DMS 273 (cell line): ENCODE data around the gene ACAD10.
A peak's percentile ranks its signal among the peaks of the same experiment; 100 is the strongest.
"Not testable (repeated sequence)": the region's sequence is repeated elsewhere in the genome, so short reads cannot be mapped to it uniquely, and the experiment has no call there.

Source experiments
- DNase-seq: peaks from one replicate; lab custom pipeline; 2025; ENCODE audit not compliant: unreplicated experiment; lab: John Stamatoyannopoulos, UW

Gene ACAD10

DNA sequence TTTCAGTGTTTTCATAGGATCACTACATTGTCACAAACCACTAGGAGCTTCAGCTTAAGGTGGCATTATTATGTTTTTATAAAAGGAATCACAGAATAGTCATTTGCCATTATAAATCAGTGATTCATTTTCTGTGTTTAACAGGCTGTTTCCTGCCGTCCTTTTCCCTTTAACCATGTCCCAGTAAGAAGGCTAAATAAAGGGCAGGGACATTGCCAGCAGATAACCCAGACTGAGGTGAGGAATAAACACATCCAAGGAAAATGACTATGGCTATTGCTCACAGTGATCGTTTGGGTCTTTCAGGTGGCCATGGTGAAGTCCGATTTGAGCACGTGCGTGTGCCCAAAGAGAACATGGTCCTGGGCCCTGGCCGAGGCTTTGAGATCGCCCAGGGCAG is 63.0 kb downstream of the ACAD10 start:
- no peak for DNase-seq

DNA sequence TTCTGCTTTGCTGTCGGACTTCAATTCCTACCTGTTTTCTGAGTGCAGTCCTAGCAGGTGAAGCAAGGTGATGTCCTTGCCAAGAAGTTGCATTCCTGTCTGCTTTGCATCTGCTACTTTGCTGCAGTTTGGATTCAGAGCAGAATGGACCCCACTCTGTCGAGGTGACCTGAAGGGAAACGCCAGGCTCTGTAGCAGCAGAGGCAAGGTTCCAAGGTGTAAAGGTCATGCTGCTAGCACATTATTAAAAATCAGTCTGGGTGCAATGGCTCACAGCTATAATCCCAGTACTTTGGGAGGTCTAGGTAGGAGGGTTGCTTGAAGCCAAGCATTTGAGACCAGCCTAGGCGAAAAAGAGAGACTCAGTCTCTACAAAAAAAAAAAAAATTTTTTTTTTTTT is 63.5 kb downstream of the ACAD10 start:
- DNase-seq, result no peak

DNA sequence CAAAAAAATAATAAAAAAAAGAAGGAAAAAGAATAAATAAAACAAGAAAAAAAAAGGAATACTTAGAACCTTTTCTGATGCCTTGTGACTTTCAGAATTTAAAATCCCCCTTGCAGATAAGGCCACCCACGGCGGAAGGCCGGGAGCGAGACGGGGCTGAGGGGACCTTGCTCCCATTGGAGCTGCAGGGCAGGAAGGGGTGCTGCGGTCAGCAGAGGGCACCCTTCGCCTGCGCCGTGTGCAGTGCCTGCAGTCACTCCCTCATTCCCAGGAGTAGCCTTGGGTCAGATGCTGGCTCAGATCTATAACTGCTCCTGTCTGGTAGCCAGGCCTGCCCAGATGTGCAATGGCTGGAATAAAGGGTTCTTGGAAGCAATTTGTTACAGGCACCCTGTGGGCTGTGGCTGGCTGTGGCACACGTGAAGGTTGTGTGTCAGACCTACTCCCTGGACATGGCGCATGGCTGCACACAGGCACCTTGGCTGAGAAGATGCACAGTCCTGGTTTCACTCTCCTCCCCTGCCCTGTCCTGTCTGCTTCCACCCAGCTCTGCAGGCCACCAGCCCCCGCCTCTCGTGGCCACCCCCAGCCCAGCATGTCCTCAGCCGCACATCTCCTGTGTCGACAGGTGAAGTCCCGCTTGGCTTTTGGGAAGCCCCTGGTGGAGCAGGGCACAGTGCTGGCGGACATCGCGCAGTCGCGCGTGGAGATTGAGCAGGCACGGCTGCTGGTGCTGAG is 67.5 kb downstream of the ACAD10 start:
- DNase-seq, result peak; percentile 49

DNA sequence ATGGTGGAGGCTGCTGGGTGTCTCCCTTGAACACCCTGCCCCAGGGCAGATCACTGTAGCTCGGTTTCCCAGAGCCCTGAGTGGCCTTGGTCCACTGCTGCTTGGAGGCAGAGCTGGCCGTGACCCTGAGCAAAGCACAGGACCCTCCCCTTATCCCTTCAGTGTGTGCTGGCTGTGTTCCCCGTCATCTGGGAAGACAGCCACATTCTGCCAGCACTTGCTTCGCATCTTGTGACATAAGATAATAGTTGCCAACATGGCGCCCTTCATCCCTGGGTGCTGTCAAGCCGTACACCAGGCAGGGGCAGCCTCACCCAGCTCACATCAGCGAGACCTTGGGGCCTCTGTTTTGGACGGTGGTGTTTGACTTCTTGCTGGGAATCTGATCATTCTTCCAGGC is 68.8 kb downstream of the ACAD10 start:
- DNase-seq, result no peak

DNA sequence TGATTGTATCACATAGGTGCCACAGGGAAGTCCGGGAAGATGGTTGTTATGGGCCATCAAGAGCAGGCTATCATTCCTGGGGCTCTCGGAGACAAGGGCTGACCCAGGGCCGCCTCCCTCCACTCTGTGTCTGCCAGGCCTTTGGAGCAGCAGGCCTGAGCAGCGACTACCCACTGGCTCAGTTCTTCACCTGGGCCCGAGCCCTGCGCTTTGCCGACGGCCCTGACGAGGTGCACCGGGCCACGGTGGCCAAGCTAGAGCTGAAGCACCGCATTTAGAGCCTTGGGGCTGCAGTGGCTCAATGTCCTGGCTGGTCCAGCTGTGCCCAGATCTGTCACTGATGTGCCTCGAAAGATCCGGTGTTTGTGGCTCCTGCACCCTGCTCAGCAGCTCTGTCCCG is 70.3 kb downstream of the ACAD10 start:
- DNase-seq, result no peak

DNA sequence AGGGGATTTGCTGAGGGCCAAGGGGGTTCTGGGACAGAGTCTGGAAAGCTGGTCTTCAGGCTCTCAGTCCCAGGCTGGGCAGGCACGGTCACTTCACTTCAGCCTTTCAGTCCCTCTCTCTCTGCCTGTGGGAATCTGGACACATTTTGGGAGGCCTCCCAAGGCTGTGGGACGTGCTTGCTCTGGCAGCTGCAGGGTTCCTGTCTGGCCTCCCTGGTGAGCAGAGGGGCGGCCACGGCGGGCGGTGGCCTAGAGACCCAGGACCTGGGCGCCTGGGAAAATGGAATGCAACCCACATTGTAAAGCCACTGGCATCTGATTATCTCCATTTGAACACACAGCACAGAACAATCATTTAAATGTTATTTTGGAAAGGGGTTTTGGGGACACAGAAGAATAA is 70.8 kb downstream of the ACAD10 start:
- no peak for DNase-seq

DNA sequence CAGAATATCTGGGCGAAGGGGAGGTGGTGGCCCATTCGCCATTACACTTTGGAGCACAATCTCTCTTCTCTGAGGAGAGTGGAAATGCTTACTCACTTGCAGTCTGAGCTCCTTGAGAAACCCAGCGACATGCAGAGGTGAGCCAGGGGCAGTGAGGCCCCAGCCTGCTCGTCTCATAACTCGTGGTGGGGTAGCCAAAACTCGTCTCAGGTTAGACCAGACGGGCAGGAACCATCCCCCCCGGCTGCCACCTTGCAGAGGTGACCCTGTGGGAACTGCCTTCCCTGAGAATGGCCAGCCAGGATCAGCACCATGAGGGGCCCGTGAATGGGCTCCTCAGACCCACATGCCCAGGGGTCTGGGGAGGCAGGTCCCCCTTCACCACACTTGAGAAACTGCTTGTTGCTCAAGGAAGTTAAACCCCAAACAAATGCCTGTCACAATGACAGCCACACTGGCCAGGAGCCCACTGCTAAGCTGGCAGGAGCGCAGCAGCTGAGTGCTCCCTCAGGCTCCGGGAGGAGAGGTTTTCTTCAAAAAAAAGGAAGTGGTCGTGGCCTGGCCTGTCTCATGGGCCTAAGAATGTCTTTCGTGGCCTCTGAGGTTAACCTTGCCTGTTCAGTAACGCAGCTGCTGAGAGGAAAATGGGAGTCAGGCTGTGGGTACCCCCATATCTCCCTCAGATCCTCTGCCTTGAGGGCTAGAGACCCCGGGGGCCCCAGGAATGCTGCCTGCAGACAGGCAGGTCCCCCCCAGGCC is 71.7 kb downstream of the ACAD10 start:
- no peak for DNase-seq

DNA sequence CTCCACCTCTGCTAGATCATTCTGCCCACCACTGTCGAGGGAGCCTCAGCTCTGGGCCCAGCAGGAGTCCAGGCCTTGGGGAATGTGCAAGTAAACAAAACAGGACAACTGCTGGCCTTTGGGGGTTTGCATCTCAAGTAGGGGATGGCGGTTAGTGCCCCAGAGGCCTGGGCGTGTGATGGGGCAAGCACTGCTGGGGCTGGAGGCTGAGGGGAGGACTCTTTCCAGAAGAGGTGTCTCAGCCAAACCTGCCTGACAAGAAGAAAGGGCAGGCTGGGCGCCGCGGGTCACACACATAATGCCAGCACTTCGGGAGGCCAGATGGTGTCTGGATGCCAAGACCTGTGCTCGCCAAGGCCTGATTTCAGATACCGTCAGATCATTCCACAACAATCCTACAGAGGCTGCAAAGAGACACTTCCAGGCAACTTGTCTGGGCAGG is 72.3 kb downstream of the ACAD10 start:
- peak; percentile 70 for DNase-seq

DNA sequence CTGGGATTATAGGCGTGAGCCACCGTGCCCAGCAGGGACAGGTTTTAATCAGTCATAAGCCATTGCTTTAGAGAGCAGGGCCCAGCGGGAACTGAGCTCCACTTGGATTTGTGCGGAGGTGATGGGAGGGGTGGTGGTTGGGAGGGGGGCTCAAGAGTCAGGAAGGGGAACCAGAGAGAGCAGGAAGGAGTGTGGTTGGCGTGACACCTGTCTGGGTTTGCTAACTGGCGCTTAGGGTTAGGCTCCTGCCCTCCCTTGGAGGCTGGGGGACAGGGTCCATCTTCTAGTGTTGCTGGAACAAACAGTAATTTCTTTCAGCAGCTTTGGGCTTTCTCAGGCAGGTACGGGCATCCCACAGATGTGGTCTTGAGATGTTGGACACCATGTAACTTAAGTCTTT is 73.4 kb downstream of the ACAD10 start:
- no peak for DNase-seq

DNA sequence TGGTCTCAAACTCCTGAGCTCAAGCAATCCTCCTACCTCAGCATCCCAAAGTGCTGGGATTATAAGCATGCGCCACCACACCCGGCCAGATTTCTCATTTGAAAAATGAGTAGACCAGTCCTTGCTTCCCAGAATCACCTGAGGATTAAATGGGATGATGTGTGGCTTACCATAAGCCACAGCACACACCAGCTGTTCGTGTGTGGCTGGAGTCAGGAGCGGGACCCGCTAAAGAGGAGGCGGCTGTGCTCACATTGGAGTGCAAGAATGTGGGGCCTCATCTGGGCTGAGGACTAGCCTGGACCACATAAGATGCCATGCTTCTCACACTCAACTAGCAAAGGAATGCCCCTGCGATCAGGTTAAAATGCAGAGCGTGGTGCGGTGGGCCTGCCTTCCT is 74.1 kb downstream of the ACAD10 start:
- DNase-seq, result peak; percentile 14

DNA sequence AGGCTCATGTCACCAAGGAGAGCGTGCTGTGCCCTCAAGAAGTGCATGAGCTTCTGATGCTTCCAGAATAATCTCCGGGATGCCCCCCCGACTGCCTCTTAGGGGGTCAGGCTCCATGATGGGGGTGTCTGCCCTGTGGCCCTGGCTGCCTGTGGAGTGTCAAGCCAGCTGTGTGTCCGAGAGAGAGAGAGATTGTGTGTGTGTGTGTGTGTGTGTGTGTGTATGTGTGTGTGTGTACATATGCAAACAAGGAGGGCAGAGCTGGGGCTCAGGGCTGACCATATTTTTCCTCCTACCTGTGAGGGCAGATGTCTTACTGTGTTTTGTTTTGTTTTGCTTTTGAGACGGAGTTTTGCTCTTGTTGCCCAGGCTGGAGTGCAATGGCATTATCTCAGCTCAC is 75.2 kb downstream of the ACAD10 start:
- no peak for DNase-seq

DNA sequence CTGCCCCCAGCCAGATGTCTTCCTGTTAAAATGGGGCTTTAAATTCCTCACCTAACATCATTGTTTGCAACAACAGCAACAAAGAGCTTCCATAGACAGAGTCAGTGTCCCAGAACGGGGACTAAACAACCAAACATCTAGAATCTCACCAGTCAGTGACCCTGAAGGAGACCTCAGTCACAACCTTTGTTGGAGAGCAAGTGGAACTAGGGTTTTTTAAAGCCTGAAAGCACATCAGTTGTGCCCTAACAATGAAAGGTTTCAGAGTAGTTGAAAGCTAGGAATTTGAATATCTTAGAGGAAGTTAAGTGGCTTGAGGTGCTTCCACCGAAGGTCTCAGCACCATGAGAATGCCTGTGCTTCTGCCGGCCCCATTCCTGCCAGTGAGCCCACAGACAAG is 75.9 kb downstream of the ACAD10 start:
- DNase-seq, result no peak

DNA sequence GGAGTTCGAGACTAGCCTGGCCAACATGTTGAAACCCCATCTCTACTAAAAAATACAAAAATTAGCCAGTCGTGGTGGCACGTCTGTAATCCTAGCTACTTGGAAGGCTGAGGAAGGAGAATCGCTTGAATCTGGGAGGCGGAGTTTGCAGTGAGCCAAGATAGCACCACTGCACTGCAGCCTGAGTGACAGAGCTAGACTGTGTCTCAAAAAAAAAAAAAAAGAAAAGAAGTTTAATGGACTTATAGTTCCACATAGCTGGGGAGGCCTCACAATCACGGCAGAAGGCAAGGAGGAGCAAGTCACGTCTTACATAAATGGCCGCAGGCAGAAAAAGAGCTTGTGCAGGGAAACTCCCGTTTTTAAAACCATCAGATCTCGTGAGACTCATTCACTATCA is 77.7 kb downstream of the ACAD10 start:
- not testable (repeated sequence) for DNase-seq

DNA sequence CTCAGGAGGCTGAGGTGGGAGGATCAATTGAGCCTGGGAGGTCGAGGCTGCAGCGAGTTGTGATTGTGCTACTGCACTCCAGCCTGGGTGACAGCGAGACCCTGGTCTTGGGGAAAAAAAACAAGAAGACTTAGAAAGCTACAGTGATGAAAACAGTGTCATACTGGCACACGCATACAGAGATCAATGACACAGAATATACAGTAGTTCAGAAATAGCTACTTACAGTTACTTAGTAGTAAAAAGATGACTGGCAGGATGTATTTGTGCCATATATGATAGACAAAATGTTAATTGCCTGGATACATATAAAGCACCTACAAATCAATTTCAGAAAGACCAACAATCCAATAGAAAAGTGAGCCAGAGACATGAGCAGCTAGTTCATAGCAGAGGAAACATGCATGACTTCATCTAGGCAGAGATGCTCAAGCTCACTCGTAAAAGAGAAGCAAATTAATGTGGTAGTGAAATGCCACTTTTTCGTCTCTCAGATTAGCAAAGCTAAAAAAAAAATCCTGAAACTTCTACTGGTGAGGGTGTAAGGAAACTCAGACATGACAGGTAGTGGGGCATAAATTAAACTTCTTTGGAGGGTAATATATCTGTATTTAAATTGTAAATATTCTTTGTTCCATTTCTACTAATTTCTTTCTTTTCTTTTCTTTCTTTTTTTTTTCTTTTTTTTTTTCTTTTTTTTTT is 78.4 kb downstream of the ACAD10 start:
- no peak for DNase-seq

DNA sequence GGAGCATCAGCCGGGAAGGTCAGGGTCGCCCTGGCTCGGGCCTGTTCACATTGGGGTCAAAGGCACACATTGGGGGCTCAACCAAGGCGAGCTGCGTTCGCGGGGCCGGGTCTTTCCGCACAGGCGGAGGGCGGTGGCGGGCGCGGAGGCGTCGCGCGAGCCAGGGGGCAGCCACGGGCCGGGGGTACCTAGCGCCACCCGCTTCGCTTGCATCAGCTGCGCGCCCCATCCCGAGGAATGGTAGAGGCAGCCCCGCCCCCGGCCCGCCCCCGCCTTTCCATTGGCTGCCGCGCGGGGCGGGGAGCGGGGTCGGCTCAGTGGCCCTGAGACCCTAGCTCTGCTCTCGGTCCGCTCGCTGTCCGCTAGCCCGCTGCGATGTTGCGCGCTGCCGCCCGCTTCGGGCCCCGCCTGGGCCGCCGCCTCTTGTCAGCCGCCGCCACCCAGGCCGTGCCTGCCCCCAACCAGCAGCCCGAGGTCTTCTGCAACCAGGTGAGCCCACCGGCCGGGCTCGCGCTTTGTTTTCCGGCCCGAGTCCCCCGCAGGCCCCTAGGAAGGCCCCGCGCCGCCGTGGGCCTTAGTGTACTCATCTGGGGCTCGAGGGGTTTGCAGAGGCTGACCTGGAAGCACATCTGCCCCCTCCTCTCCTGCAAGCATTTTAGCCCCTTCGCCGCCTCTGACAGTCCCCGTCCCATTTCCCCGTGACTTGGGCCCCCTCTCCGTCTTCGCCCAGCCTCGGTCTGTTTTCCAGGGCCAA is 80.9 kb downstream of the ACAD10 start, which contains the start of gene ALDH2:
Gene ALDH2 (plus strand): TSS at position 326 of the 754 bp plus-strand sequence. CDS start 50 bp downstream, at position 376.
- peak; percentile 69 for DNase-seq

DNA sequence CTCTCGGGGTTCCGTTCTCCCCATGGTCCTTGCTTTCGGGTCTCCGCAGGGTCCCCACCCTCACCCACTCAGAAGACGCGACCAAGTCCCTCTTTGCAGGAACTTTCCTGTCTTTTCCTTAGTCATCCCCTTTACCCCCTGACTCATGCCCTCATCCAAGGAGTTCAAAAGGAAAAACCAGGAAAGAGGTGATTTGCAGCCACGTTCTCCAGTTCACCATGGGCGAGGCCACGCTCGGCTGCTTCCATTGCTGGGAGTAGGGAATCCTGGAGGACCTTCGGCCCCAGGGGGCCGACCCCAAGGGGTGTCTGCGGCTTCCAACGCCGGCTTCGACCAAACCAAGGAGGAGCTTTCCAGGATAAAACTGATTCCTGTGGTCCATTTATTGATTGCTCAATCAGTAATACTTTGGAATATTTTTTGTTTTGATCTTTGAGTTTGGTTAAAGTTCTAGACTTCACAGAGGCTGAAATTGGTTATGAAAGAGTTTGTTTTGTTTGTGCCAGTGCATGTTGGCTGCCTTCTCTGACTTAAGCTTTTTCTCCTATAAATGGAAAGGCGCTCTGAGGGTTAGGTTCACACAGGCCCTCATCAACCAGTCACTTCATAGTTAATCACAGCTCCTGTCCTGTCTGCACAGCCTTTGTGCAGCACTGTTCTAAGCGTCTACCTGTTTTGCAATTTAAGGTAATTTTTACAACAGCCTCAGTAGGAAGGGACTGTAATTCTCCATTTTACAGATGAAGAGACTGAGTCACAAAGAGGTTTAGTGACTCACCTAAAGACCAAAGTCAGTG is 81.7 kb downstream of the ACAD10 start:
- no peak for DNase-seq

DNA sequence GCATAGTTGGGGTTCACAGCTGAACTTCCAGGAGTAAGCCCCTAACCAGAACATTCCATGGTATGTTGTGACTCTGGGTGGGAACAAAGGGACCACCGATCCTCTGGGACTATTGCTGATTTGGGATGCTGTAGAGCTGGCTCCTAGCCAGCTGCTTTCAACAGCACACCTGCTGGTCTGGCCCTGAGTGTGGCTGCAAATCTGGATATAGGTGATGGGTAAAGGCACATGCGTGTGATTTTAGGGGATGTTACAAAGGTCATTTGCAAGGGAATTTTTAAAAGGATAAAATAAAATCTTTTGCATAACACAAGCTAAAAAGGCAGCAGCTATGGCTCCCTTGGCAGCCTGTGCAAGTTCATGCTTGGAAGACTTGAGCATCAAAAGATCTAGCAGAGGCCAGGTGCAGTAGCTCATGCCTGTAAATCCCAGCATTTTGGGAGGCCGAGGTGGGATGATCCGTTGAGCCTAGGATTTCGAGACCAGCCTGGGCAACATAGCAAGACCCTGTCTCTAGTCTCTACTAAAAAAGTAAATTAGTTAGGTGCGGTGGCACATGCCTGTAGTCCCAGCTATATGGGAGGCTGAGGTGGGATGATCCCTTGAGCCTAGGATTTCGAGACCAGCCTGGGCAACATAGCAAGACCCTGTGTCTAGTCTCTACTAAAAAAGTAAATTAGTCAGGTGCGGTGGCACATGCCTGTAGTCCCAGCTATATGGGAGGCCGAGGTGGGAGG is 82.5 kb downstream of the ACAD10 start:
- DNase-seq, result no peak

DNA sequence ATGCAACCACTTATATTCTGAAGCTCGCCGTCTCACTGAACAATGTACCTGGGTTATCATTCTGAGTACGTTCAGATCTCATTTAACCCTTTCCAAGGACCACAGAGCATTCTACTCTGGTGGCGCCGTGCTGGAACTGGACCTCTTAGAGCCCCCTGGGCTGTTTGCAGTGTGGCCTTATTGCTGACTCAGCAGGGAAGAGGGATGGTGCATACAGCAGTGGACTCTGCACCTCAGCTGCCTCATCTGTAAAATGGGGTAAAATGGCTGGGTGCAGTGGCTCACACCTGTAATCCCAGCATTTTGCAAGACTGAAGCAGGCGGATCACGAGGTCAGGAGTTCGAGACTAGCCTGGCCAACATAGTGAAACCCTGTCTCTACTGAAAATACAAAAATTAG is 83.7 kb downstream of the ACAD10 start:
- DNase-seq, result no peak

DNA sequence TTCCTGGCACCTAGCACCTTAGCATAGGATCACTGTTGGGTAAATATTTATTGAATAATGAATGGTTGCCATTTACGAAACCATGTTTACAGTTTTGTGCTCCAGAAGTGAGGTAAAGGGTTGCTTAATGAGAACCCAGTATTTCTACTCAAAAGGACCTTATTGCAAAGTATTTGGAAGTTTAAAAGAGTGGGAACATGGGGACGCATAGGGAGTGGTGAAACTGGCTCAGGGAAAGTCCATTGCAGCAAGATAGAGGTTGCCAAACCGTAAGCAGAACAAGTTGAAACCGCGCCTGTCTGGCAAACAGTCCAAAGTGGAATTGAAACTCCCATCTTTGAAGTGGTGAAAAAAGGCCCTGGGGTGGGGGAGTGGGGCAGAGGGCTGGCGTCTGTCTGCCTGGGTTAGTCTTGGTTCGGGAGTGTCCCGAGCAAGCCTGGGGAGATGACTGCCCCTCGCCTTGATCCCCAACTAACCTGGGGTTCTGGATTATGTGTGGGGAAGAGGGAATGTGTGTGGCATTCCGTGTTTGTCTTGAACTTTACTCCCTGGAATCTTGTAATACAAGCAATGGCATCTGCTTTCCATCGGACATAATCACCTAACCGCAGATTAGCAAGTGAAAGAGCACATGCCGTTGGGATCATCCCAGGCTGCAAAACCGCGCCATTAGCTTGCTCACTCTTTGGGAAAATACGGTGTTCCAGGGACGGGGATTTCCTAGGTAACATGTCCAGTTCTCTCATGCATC is 88.1 kb downstream of the ACAD10 start:
- DNase-seq, result peak; percentile 29
